Measurements from ENCODE around the gene KLF12. TPM values are rescaled to one million over a fixed set of nuclear protein-coding genes. Genes with fewer than 3 reads are reported as not detected.

KLF12 gene
- total RNA-seq, 4 donors from 2014 or later = 3.2 to 7.6 (median 5.7) TPM

- DNase-seq = no peak
- no peak overlapping the region for H3K27ac ChIP-seq
- TF ChIP-seq CTCF (IDR thresholded peaks at IDR 0.05 in 4 of 5, conservative IDR thresholded peaks at IDR 0.05 in 1 of 5) = no peak
- TF ChIP-seq POLR2A (IDR thresholded peaks at IDR 0.05) = no peak
- H3K9me3 ChIP-seq = no peaks in the 10 kb centered on the region
- ATAC-seq = no peak
- H3K4me1 ChIP-seq = peaks cover 17 to 21% of the 10 kb centered on the region in 2 donors
- H3K4me3 ChIP-seq = no peak overlapping the region
- H3K27me3 ChIP-seq = no peaks in the 10 kb centered on the region
- no peaks in the 10 kb centered on the region for H3K36me3 ChIP-seq
- in situ Hi-C loops (cut with MboI; ENCODE audit: low sequenced_read_pairs in 4 of 4) (no loop called here), intact Hi-C loops (cut with DNase I; ENCODE audit: low total_unique reads) (no loop called here)
Observed at GRCh38 chr13:74097116-74097515, 37.1 kb downstream of the KLF12 start.

GRCh38 chr13:74093691-74094090 lies 40.5 kb downstream of the KLF12 start:
- H3K27me3 ChIP-seq = no peaks in the 10 kb centered on the region
- no peak for ATAC-seq
- H3K4me1 ChIP-seq = peaks cover 17 to 21% of the 10 kb centered on the region in 2 donors
- in situ Hi-C loops (cut with MboI; ENCODE audit: low sequenced_read_pairs in 4 of 4) = no loop called here
- no peak overlapping the region for H3K4me3 ChIP-seq
- no peak overlapping the region for H3K27ac ChIP-seq
- H3K9me3 ChIP-seq = no peaks in the 10 kb centered on the region
- intact Hi-C loops (cut with DNase I; ENCODE audit: low total_unique reads) = no loop called here
- H3K36me3 ChIP-seq = no peaks in the 10 kb centered on the region
- no peak for TF ChIP-seq CTCF (IDR thresholded peaks at IDR 0.05 in 4 of 5, conservative IDR thresholded peaks at IDR 0.05 in 1 of 5)
- no peak for TF ChIP-seq POLR2A (IDR thresholded peaks at IDR 0.05)
- no peak for DNase-seq

GRCh38 chr13:74092711-74093110 lies 41.5 kb downstream of the KLF12 start:
- Histone ChIP-seq H3K4me3 (no peak overlapping the region), H3K27ac (no peak overlapping the region), H3K27me3 (no peaks in the 10 kb centered on the region), H3K4me1 (peaks cover 27 to 31% of the 10 kb centered on the region in 2 donors), H3K9me3 (no peaks in the 10 kb centered on the region), H3K36me3 (no peaks in the 10 kb centered on the region)
- ATAC-seq (no peak), DNase-seq (no peak)
- intact Hi-C loops (cut with DNase I; ENCODE audit: low total_unique reads) = no loop called here
- in situ Hi-C loops (cut with MboI; ENCODE audit: low sequenced_read_pairs in 4 of 4) = no loop called here
- TF ChIP-seq CTCF (IDR thresholded peaks at IDR 0.05 in 4 of 5, conservative IDR thresholded peaks at IDR 0.05 in 1 of 5) (no peak), POLR2A (IDR thresholded peaks at IDR 0.05) (no peak)

GRCh38 chr13:74090869-74091605 lies 43.2 kb downstream of the KLF12 start:
- H3K9me3 ChIP-seq = no peaks in the 10 kb centered on the region
- in situ Hi-C loops (cut with MboI; ENCODE audit: low sequenced_read_pairs in 4 of 4) (no loop called here), intact Hi-C loops (cut with DNase I; ENCODE audit: low total_unique reads) (no loop called here)

More at GRCh38 chr13:74090869-74091605, 43.2 kb downstream of the KLF12 start:
- Histone ChIP-seq H3K4me3 (no peak overlapping the region), H3K4me1 (peaks cover 28 to 32% of the 10 kb centered on the region in 2 donors), H3K36me3 (no peaks in the 10 kb centered on the region), H3K27ac (no peak overlapping the region), H3K27me3 (no peaks in the 10 kb centered on the region)
- no peak for TF ChIP-seq POLR2A (IDR thresholded peaks at IDR 0.05)
- no peak for TF ChIP-seq CTCF (IDR thresholded peaks at IDR 0.05 in 4 of 5, conservative IDR thresholded peaks at IDR 0.05 in 1 of 5)
- DNase-seq = no peak
- ATAC-seq = no peak

Measured in gastrocnemius medialis (tissue), 4 donors.